Measurements from ENCODE around the gene OPA1.

The OPA1 gene

GRCh38 chr3:193729601-193730000 lies 136.6 kb downstream of the OPA1 start:
- no peaks in the 10 kb centered on the region for H3K36me3 ChIP-seq (ENCODE audit: control insufficient read depth, insufficient read depth, low read length)
- H2AFZ ChIP-seq = no peak overlapping the region
- H3K27me3 ChIP-seq (ENCODE audit: control insufficient read depth, insufficient read depth, low read length) = no peaks in the 10 kb centered on the region
- H3K9me3 ChIP-seq (ENCODE audit: control insufficient read depth, low read length) = no peaks in the 10 kb centered on the region
- H3K9ac ChIP-seq = no peak overlapping the region
- no peaks in the 10 kb centered on the region for H3K4me1 ChIP-seq
- no peak overlapping the region for H3K4me2 ChIP-seq (ENCODE audit: low read length)
- H3K79me2 ChIP-seq = no peaks in the 10 kb centered on the region
- TF ChIP-seq CTCF (IDR thresholded peaks at IDR 0.05) = no peak
- H3K27ac ChIP-seq = no peak overlapping the region
- no peak overlapping the region for H3K4me3 ChIP-seq (ENCODE audit: low read depth, low read length)

GRCh38 chr3:193730511-193730910 lies 137.5 kb downstream of the OPA1 start:
- Histone ChIP-seq H3K4me2 (ENCODE audit: low read length) (no peak overlapping the region), H3K4me1 (no peaks in the 10 kb centered on the region), H3K27me3 (ENCODE audit: control insufficient read depth, insufficient read depth, low read length) (no peaks in the 10 kb centered on the region), H3K79me2 (no peaks in the 10 kb centered on the region), H3K4me3 (ENCODE audit: low read depth, low read length) (no peak overlapping the region), H3K9ac (no peak overlapping the region), H2AFZ (no peak overlapping the region), H3K9me3 (ENCODE audit: control insufficient read depth, low read length) (no peaks in the 10 kb centered on the region), H3K27ac (no peak overlapping the region), H3K36me3 (ENCODE audit: control insufficient read depth, insufficient read depth, low read length) (no peaks in the 10 kb centered on the region)
- no peak for TF ChIP-seq CTCF (IDR thresholded peaks at IDR 0.05)

- Histone ChIP-seq H3K4me1 (no peaks in the 10 kb centered on the region), H3K9me3 (ENCODE audit: control insufficient read depth, low read length) (no peaks in the 10 kb centered on the region), H3K27ac (no peak overlapping the region), H2AFZ (no peak overlapping the region), H3K79me2 (no peaks in the 10 kb centered on the region), H3K27me3 (ENCODE audit: control insufficient read depth, insufficient read depth, low read length) (no peaks in the 10 kb centered on the region), H3K36me3 (ENCODE audit: control insufficient read depth, insufficient read depth, low read length) (no peaks in the 10 kb centered on the region), H3K9ac (no peak overlapping the region), H3K4me2 (ENCODE audit: low read length) (no peak overlapping the region), H3K4me3 (ENCODE audit: low read depth, low read length) (no peak overlapping the region)
- no peak for TF ChIP-seq CTCF (IDR thresholded peaks at IDR 0.05)
Observed at GRCh38 chr3:193730976-193731375, 138.0 kb downstream of the OPA1 start.

GRCh38 chr3:193731656-193732055 lies 138.6 kb downstream of the OPA1 start:
- Histone ChIP-seq H3K9ac (no peak overlapping the region), H3K27ac (no peak overlapping the region), H3K4me3 (ENCODE audit: low read depth, low read length) (no peak overlapping the region), H3K4me1 (no peaks in the 10 kb centered on the region), H3K4me2 (ENCODE audit: low read length) (no peak overlapping the region), H3K36me3 (ENCODE audit: control insufficient read depth, insufficient read depth, low read length) (no peaks in the 10 kb centered on the region), H3K79me2 (no peaks in the 10 kb centered on the region), H3K9me3 (ENCODE audit: control insufficient read depth, low read length) (no peaks in the 10 kb centered on the region), H2AFZ (no peak overlapping the region), H3K27me3 (ENCODE audit: control insufficient read depth, insufficient read depth, low read length) (no peaks in the 10 kb centered on the region)
- TF ChIP-seq CTCF (IDR thresholded peaks at IDR 0.05) = no peak

- no peak for TF ChIP-seq CTCF (IDR thresholded peaks at IDR 0.05)
- H3K9me3 ChIP-seq (ENCODE audit: control insufficient read depth, low read length) = no peaks in the 10 kb centered on the region
- no peak overlapping the region for H3K4me2 ChIP-seq (ENCODE audit: low read length)
- H3K27me3 ChIP-seq (ENCODE audit: control insufficient read depth, insufficient read depth, low read length) = no peaks in the 10 kb centered on the region
- no peak overlapping the region for H2AFZ ChIP-seq
- no peaks in the 10 kb centered on the region for H3K36me3 ChIP-seq (ENCODE audit: control insufficient read depth, insufficient read depth, low read length)
- no peaks in the 10 kb centered on the region for H3K79me2 ChIP-seq
- H3K4me3 ChIP-seq (ENCODE audit: low read depth, low read length) = no peak overlapping the region
- H3K4me1 ChIP-seq = no peaks in the 10 kb centered on the region
- H3K27ac ChIP-seq = no peak overlapping the region
- H3K9ac ChIP-seq = no peak overlapping the region
Observed at GRCh38 chr3:193732391-193732790, 139.4 kb downstream of the OPA1 start.
